ENCODE results near the gene NRIP1. TPM values are rescaled to one million over a fixed set of nuclear protein-coding genes. Genes with fewer than 3 reads are reported as not detected.

The NRIP1 gene
- total RNA-seq, 4 donors from 2014 or later, result 15.8 to 23.6 (median 18.0) TPM

- Histone ChIP-seq H3K4me3 (no peak overlapping the region), H3K27ac (no peak overlapping the region), H3K4me1 (no peaks in the 10 kb centered on the region), H3K36me3 (peaks cover 22% of the 10 kb centered on the region), H3K9me3 (no peaks in the 10 kb centered on the region), H3K27me3 (no peaks in the 10 kb centered on the region)
- WGBS, result 90% methylated on average over 5 of the region's 5 CpGs
- DNase-seq (ENCODE audit: low spot score in 2 of 2), result no peak
- TF ChIP-seq CTCF (IDR thresholded peaks at IDR 0.05) (no peak), POLR2A (IDR thresholded peaks at IDR 0.05) (no peak), POLR2AphosphoS5 (IDR thresholded peaks at IDR 0.05) (no peak), EP300 (IDR thresholded peaks at IDR 0.05) (no peak)
Observed at GRCh38 chr21:14968029-14968428, 96.8 kb downstream of the NRIP1 start.

- H3K27me3 ChIP-seq, result no peaks in the 10 kb centered on the region
- H3K27ac ChIP-seq, result no peak overlapping the region
- no peak for TF ChIP-seq EP300 (IDR thresholded peaks at IDR 0.05)
- TF ChIP-seq CTCF (IDR thresholded peaks at IDR 0.05), result no peak
- no peak for TF ChIP-seq POLR2A (IDR thresholded peaks at IDR 0.05)
- TF ChIP-seq POLR2AphosphoS5 (IDR thresholded peaks at IDR 0.05), result no peak
- H3K4me1 ChIP-seq, result no peaks in the 10 kb centered on the region
- H3K4me3 ChIP-seq, result no peak overlapping the region
- WGBS, result 93% methylated on average over 6 of the region's 6 CpGs
- H3K9me3 ChIP-seq, result no peaks in the 10 kb centered on the region
- H3K36me3 ChIP-seq, result peaks cover 22% of the 10 kb centered on the region
- DNase-seq (ENCODE audit: low spot score in 2 of 2), result no peak
Observed at GRCh38 chr21:14964621-14965020, 100.2 kb downstream of the NRIP1 start.

GRCh38 chr21:14962217-14962616 is 102.6 kb downstream of the NRIP1 start:
- Histone ChIP-seq H3K4me3 (no peak overlapping the region), H3K27ac (no peak overlapping the region), H3K27me3 (no peaks in the 10 kb centered on the region), H3K9me3 (no peaks in the 10 kb centered on the region), H3K36me3 (peaks cover 11% of the 10 kb centered on the region), H3K4me1 (no peaks in the 10 kb centered on the region)
- WGBS, result 47% methylated on average over 3 of the region's 3 CpGs
- no peak for DNase-seq (ENCODE audit: low spot score in 2 of 2)
- TF ChIP-seq POLR2AphosphoS5 (IDR thresholded peaks at IDR 0.05) (no peak), CTCF (IDR thresholded peaks at IDR 0.05) (no peak), EP300 (IDR thresholded peaks at IDR 0.05) (no peak), POLR2A (IDR thresholded peaks at IDR 0.05) (no peak)

- H3K9me3 ChIP-seq, result no peaks in the 10 kb centered on the region
- H3K4me1 ChIP-seq, result no peaks in the 10 kb centered on the region
- no peak overlapping the region for H3K4me3 ChIP-seq
- peaks cover 4% of the 10 kb centered on the region for H3K36me3 ChIP-seq
- no peak overlapping the region for H3K27ac ChIP-seq
- TF ChIP-seq CTCF (IDR thresholded peaks at IDR 0.05), result no peak
- no peak for TF ChIP-seq EP300 (IDR thresholded peaks at IDR 0.05)
- TF ChIP-seq POLR2AphosphoS5 (IDR thresholded peaks at IDR 0.05), result no peak
- no peak for TF ChIP-seq POLR2A (IDR thresholded peaks at IDR 0.05)
- no peaks in the 10 kb centered on the region for H3K27me3 ChIP-seq
- no peak for DNase-seq (ENCODE audit: low spot score in 2 of 2)
- 93% methylated on average over 3 of the region's 3 CpGs for WGBS
Observed at GRCh38 chr21:14961502-14961901, 103.3 kb downstream of the NRIP1 start.

GRCh38 chr21:14959343-14959742 is 105.5 kb downstream of the NRIP1 start:
- H3K4me1 ChIP-seq, result no peaks in the 10 kb centered on the region
- H3K27ac ChIP-seq, result no peak overlapping the region
- H3K9me3 ChIP-seq, result no peaks in the 10 kb centered on the region
- TF ChIP-seq EP300 (IDR thresholded peaks at IDR 0.05) (no peak), POLR2AphosphoS5 (IDR thresholded peaks at IDR 0.05) (no peak), CTCF (IDR thresholded peaks at IDR 0.05) (no peak), POLR2A (IDR thresholded peaks at IDR 0.05) (no peak)
- no peak for DNase-seq (ENCODE audit: low spot score in 2 of 2)
- 41% methylated on average over 3 of the region's 3 CpGs for WGBS
- no peaks in the 10 kb centered on the region for H3K36me3 ChIP-seq
- no peaks in the 10 kb centered on the region for H3K27me3 ChIP-seq
- H3K4me3 ChIP-seq, result no peak overlapping the region

Measured in suprapubic skin (tissue), 4 donors.